CD14-positive monocyte (primary cell): Measurements from ENCODE around the gene COL11A1. TPM values are rescaled to one million over a fixed set of nuclear protein-coding genes. Genes with fewer than 3 reads are reported as not detected.
A peak's percentile ranks its signal among the peaks of the same experiment; 100 is the strongest.

Experiments
- DNase-seq, 3 donors: peaks; one replicate each; pipeline ENCODE4 v3.0.0-alpha.2; 2011 to 2022
- H2AFZ ChIP-seq: 2 replicates; pipeline ENCODE4 v1.6.0; 2012; ENCODE audit warnings: mild to moderate bottlenecking, low read depth, low read length, inconsistent platforms; ENCODE audit not compliant: insufficient read depth, poor library complexity, severe bottlenecking
- H3K27ac ChIP-seq, 2 donors: 1 replicate in 1 of 2; 2 replicates in 1 of 2; pipeline ENCODE4 v1.5.1; 2012 to 2013; ENCODE audit warnings: low read length in 2 of 2, control low read depth in 1 of 2, inconsistent platforms in 1 of 2, low read depth in 1 of 2, mild to moderate bottlenecking in 1 of 2
- H3K27me3 ChIP-seq, 2 donors: one replicate each; pipeline versions ENCODE4 v1.6.0 to v1.6.1; 2011 to 2013; ENCODE audit warnings: low read length in 2 of 2; ENCODE audit not compliant: control insufficient read depth in 2 of 2, insufficient read depth in 2 of 2
- H3K36me3 ChIP-seq, 2 donors: replicated peaks in 1 of 2; 1 replicate in 1 of 2; 2 replicates in 1 of 2; pipeline versions ENCODE4 v1.5.1 to v1.6.1; 2012 to 2013; ENCODE audit warnings: low read length in 2 of 2, control low read depth in 1 of 2, inconsistent platforms in 1 of 2, mild to moderate bottlenecking in 1 of 2; ENCODE audit not compliant: insufficient read depth in 2 of 2, control insufficient read depth in 1 of 2
- H3K4me1 ChIP-seq, 2 donors: 1 replicate in 1 of 2; 2 replicates in 1 of 2; pipeline versions ENCODE4 v1.5.1 to v1.6.1; 2012 to 2013; ENCODE audit warnings: low read length in 2 of 2, control low read depth in 1 of 2, inconsistent platforms in 1 of 2, mild to moderate bottlenecking in 1 of 2, moderate library complexity in 1 of 2; ENCODE audit not compliant: insufficient read depth in 2 of 2, control insufficient read depth in 1 of 2
- H3K4me2 ChIP-seq: replicated peaks from 2 replicates; pipeline ENCODE3; 2012; ENCODE audit warnings: low read length, moderate library complexity, mild to moderate bottlenecking; ENCODE audit not compliant: poor library complexity, severe bottlenecking; ENCODE audit errors: extremely low read depth
- H3K4me3 ChIP-seq, 3 experiments: fragments of 200-600 bp in 1 of 3; sonication (generic) in 1 of 3; replicated peaks in 1 of 3; 1 replicate in 2 of 3; 2 replicates in 1 of 3; pipeline ENCODE4 v1.5.1; 2011 to 2013; ENCODE audit warnings: low read length in 3 of 3, mild to moderate bottlenecking in 3 of 3, control low read depth in 2 of 3, low read depth in 2 of 3, inconsistent platforms in 1 of 3, moderate library complexity in 1 of 3
- H3K79me2 ChIP-seq: 2 replicates; pipeline ENCODE4 v1.6.0; 2012; ENCODE audit warnings: mild to moderate bottlenecking, control low read depth, inconsistent platforms, low read length, moderate library complexity; ENCODE audit not compliant: insufficient read depth
- H3K9ac ChIP-seq: 2 replicates; pipeline ENCODE4 v1.6.0; 2017; ENCODE audit warnings: low read length, mild to moderate bottlenecking; ENCODE audit not compliant: insufficient read depth, poor library complexity, severe bottlenecking
- H3K9me3 ChIP-seq, 2 donors: replicated peaks in 1 of 2; 1 replicate in 1 of 2; 2 replicates in 1 of 2; pipeline versions ENCODE4 v1.5.1 to v1.6.1; 2012 to 2013; ENCODE audit warnings: low read length in 2 of 2, control low read depth in 1 of 2; ENCODE audit not compliant: control insufficient read depth in 1 of 2, insufficient read depth in 1 of 2
- H4K20me1 ChIP-seq: 2 replicates; pipeline ENCODE4 v1.6.0; 2012; ENCODE audit warnings: mild to moderate bottlenecking, low read length, control low read depth, moderate library complexity; ENCODE audit not compliant: insufficient read depth
- H3K27ac Mint-ChIP-seq, 7 donors: one replicate each; pipeline ENCODE4 v1.8.0; 2020; ENCODE audit warnings: mild to moderate bottlenecking in 7 of 7, mixed read lengths in 7 of 7, moderate library complexity in 6 of 7, inconsistent platforms in 2 of 7
- H3K27me3 Mint-ChIP-seq, 3 donors: one replicate each; pipeline ENCODE4 v1.8.0; 2021 to 2022; ENCODE audit warnings: low read depth in 3 of 3, mild to moderate bottlenecking in 3 of 3, mixed read lengths in 3 of 3, moderate library complexity in 3 of 3, inconsistent platforms in 1 of 3
- H3K36me3 Mint-ChIP-seq, 2 donors: one replicate each; pipeline ENCODE4 v1.8.0; 2020; ENCODE audit warnings: mixed read lengths in 2 of 2, inconsistent platforms in 1 of 2, mild to moderate bottlenecking in 1 of 2
- H3K4me1 Mint-ChIP-seq: one replicate; pipeline ENCODE4 v1.8.0; 2020; ENCODE audit warnings: mild to moderate bottlenecking, mixed read lengths
- H3K4me3 Mint-ChIP-seq, 2 donors: one replicate each; pipeline ENCODE4 v1.8.0; 2020; ENCODE audit warnings: mild to moderate bottlenecking in 2 of 2, mixed read lengths in 2 of 2, moderate library complexity in 1 of 2
- H3K9me3 Mint-ChIP-seq, 7 donors: one replicate each; pipeline ENCODE4 v1.8.0; 2020 to 2022; ENCODE audit warnings: mixed read lengths in 7 of 7, mild to moderate bottlenecking in 6 of 7, moderate library complexity in 6 of 7, inconsistent platforms in 2 of 7
- CTCF ChIP-seq: fragments of 200-600 bp; IDR thresholded peaks from one replicate; pipeline ENCODE4 v1.8.0; 2022; ENCODE audit warnings: antibody characterized with exemption, mild to moderate bottlenecking
- WGBS: methylation state at CpG from one replicate; pipeline ENCODE4 v1.1.5; 2013; ENCODE audit warnings: missing lambda C conversion rate; ENCODE audit not compliant: insufficient coverage; 5-methylcytosine and 5-hydroxymethylcytosine counted together
- intact Hi-C, 2 donors: fragments of 100-400 bp; cut with micrococcal nuclease; formaldehyde crosslinking; loops; one replicate each; pipeline versions ENCODE4 v1.15.0 to v1.15.1; 2023
- polyA plus RNA-seq, 3 donors: library from polyadenylated mRNA; depleted of rRNA in 1 of 3; unstranded in 2 of 3; stranded (reverse) in 1 of 3; fragments of 300-500 nt in 2 of 3; fragments of >200 nt in 1 of 3; fragmentation: Illumina TruSeq in 2 of 3; gene quantifications; 1 replicate in 2 of 3; 2 replicates in 1 of 3; pipeline ENCODE4 v1.2.3, GENCODE V29; 2012 to 2021

COL11A1 gene
- polyA plus RNA-seq, 3 donors: not detected

DNA sequence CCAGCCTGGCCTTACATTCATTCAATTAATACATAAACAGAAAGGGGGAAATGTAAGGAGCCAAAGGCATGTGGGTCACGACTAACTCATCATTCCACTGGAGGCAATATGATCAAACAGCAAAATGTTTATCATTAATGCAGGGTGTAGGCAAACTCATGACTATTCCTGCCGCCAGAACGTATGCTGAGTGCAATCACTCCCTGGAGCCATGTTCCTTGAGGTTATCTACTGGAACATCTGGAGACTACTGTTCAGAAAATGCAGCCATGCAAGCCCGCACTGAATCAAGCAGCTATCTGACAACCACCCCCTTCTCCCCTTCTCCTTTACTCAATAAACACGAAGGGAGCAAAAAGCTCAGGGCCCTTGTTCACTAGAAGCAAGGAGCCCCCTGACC lies 267.6 kb downstream of the COL11A1 start:
- H3K27ac ChIP-seq: no peak overlapping the region
- H4K20me1 ChIP-seq: no peaks in the 10 kb centered on the region
- WGBS: 69% methylated on average over 4 of the region's 5 CpGs
- TF ChIP-seq CTCF: no peak
- H3K9ac ChIP-seq: no peak overlapping the region
- DNase-seq: no peak
- peak overlapping the region in 1 of 7 donors; percentile 50 for H3K27ac Mint-ChIP-seq
- no peaks in the 10 kb centered on the region for H3K36me3 ChIP-seq
- intact Hi-C loops: no loop called here
- no peak overlapping the region for H3K4me2 ChIP-seq
- H3K9me3 ChIP-seq: peaks cover 8 to 19% of the 10 kb centered on the region in 2 donors
- no peaks in the 10 kb centered on the region for H3K79me2 ChIP-seq
- H3K9me3 Mint-ChIP-seq: peaks cover 0 to 20% (median 2%) of the 10 kb centered on the region in 7 donors
- H3K4me3 ChIP-seq: no peak overlapping the region
- H2AFZ ChIP-seq: no peak overlapping the region
- no peaks in the 10 kb centered on the region for H3K36me3 Mint-ChIP-seq
- H3K4me1 Mint-ChIP-seq: no peaks in the 10 kb centered on the region
- H3K4me3 Mint-ChIP-seq: no peak overlapping the region
- no peaks in the 10 kb centered on the region for H3K27me3 Mint-ChIP-seq
- H3K4me1 ChIP-seq: no peaks in the 10 kb centered on the region
- H3K27me3 ChIP-seq: no peaks in the 10 kb centered on the region

GRCh38 chr1:102838016-102838415 lies 270.3 kb downstream of the COL11A1 start:
- Mint-ChIP-seq H3K27ac (no peak overlapping the region), H3K27me3 (no peaks in the 10 kb centered on the region), H3K4me3 (no peak overlapping the region), H3K4me1 (no peaks in the 10 kb centered on the region), H3K36me3 (no peaks in the 10 kb centered on the region), H3K9me3 (peaks cover 0 to 23% (median 9%) of the 10 kb centered on the region in 7 donors)
- no peak for TF ChIP-seq CTCF
- no peaks in the 10 kb centered on the region for H3K27me3 ChIP-seq
- WGBS: 92% methylated on average over 2 of the region's 4 CpGs
- no peak overlapping the region for H3K9ac ChIP-seq
- H2AFZ ChIP-seq: no peak overlapping the region
- no peaks in the 10 kb centered on the region for H4K20me1 ChIP-seq
- no peak for DNase-seq
- no peaks in the 10 kb centered on the region for H3K79me2 ChIP-seq
- no peaks in the 10 kb centered on the region for H3K36me3 ChIP-seq
- H3K4me2 ChIP-seq: no peak overlapping the region
- no peak overlapping the region for H3K4me3 ChIP-seq
- intact Hi-C loops: no loop called here
- no peaks in the 10 kb centered on the region for H3K4me1 ChIP-seq
- peaks cover 14 to 31% of the 10 kb centered on the region in 2 donors for H3K9me3 ChIP-seq
- H3K27ac ChIP-seq: no peak overlapping the region
